H9 (cell line): ENCODE measurements around the gene SEC22C. TPM values are rescaled to one million over a fixed set of nuclear protein-coding genes. Genes with fewer than 3 reads are reported as not detected.
A peak's percentile ranks its signal among the peaks of the same experiment; 100 is the strongest.

Source experiments
- DNase-seq: peaks from one replicate; pipeline ENCODE4 v3.0.0-alpha.2; 2017
- H2AFZ ChIP-seq: one replicate; pipeline ENCODE4 v1.6.1; 2013; ENCODE audit warnings: mild to moderate bottlenecking, low read length, control low read depth, moderate library complexity
- H2AK5ac ChIP-seq: 2 replicates; pipeline ENCODE4 v1.6.1; 2013; ENCODE audit warnings: low read length, control low read depth, mixed read lengths; ENCODE audit not compliant: insufficient read length
- H2BK120ac ChIP-seq: one replicate; pipeline ENCODE4 v1.6.1; 2013; ENCODE audit warnings: low read depth, mild to moderate bottlenecking, low read length, control low read depth, inconsistent platforms; ENCODE audit not compliant: poor library complexity, severe bottlenecking
- H2BK12ac ChIP-seq: 2 replicates; pipeline ENCODE4 v1.6.1; 2013; ENCODE audit warnings: low read length, control low read depth, mixed read lengths, low read depth; ENCODE audit not compliant: insufficient read length
- H2BK15ac ChIP-seq: 2 replicates; pipeline ENCODE4 v1.6.1; 2013; ENCODE audit warnings: low read depth, low read length, control low read depth
- H2BK20ac ChIP-seq: one replicate; pipeline ENCODE4 v1.6.1; 2013; ENCODE audit warnings: low read depth, mild to moderate bottlenecking, low read length, control low read depth, inconsistent platforms; ENCODE audit not compliant: poor library complexity, severe bottlenecking
- H2BK5ac ChIP-seq: 2 replicates; pipeline ENCODE4 v1.6.1; 2013; ENCODE audit warnings: low read length, control low read depth, mixed read lengths; ENCODE audit not compliant: insufficient read length
- H3K14ac ChIP-seq: 2 replicates; pipeline ENCODE4 v1.6.1; 2013; ENCODE audit warnings: low read length, control low read depth; ENCODE audit not compliant: insufficient read depth
- H3K18ac ChIP-seq: 2 replicates; pipeline ENCODE4 v1.6.1; 2013; ENCODE audit warnings: low read depth, mild to moderate bottlenecking, mixed read lengths, low read length, control low read depth; ENCODE audit not compliant: insufficient read length
- H3K23ac ChIP-seq: 2 replicates; pipeline ENCODE4 v1.6.1; 2013; ENCODE audit warnings: low read length, control low read depth, mixed read lengths, low read depth; ENCODE audit not compliant: insufficient read length
- H3K23me2 ChIP-seq: 2 replicates; pipeline ENCODE4 v1.6.1; 2013; ENCODE audit warnings: low read depth, mild to moderate bottlenecking, mixed read lengths, low read length, control low read depth; ENCODE audit not compliant: insufficient read length, poor library complexity, severe bottlenecking
- H3K27ac ChIP-seq: 2 replicates; pipeline ENCODE4 v1.5.1; 2013; ENCODE audit warnings: low read length, control low read depth, mixed read lengths, low read depth; ENCODE audit not compliant: insufficient read length
- H3K27me3 ChIP-seq: 2 replicates; pipeline ENCODE4 v1.6.1; 2013; ENCODE audit warnings: low read length, control low read depth, inconsistent platforms; ENCODE audit not compliant: insufficient read depth
- H3K4ac ChIP-seq: 2 replicates; pipeline ENCODE4 v1.6.1; 2013; ENCODE audit warnings: low read depth, mild to moderate bottlenecking, control low read depth, inconsistent platforms, low read length, moderate library complexity
- H3K4me1 ChIP-seq: 2 replicates; pipeline ENCODE4 v1.6.1; 2013; ENCODE audit warnings: low read length, control low read depth, inconsistent platforms; ENCODE audit not compliant: insufficient read depth
- H3K4me2 ChIP-seq: 2 replicates; pipeline ENCODE4 v1.6.1; 2013; ENCODE audit warnings: low read length, control low read depth, mixed read lengths; ENCODE audit not compliant: insufficient read length, insufficient read depth
- H3K56ac ChIP-seq: 2 replicates; pipeline ENCODE4 v1.6.1; 2013; ENCODE audit warnings: low read depth, mild to moderate bottlenecking, mixed read lengths, low read length, control low read depth; ENCODE audit not compliant: insufficient read length
- H3K79me1 ChIP-seq: 2 replicates; pipeline ENCODE4 v1.6.1; 2013; ENCODE audit warnings: low read depth, mild to moderate bottlenecking, moderate library complexity, low read length, control low read depth, inconsistent platforms; ENCODE audit not compliant: insufficient read depth, poor library complexity, severe bottlenecking
- H3K79me2 ChIP-seq: 2 replicates; pipeline ENCODE4 v1.6.1; 2013; ENCODE audit warnings: low read length, control low read depth, inconsistent platforms; ENCODE audit not compliant: insufficient read depth
- H3K9ac ChIP-seq: 2 replicates; pipeline ENCODE4 v1.6.1; 2013; ENCODE audit warnings: low read length, control low read depth, mixed read lengths; ENCODE audit not compliant: insufficient read length; ENCODE audit errors: extremely low read depth
- H3K9me3 ChIP-seq: one replicate; pipeline ENCODE4 v1.6.1; 2013; ENCODE audit warnings: low read depth, low read length, inconsistent platforms; ENCODE audit not compliant: control insufficient read depth
- H3T11ph ChIP-seq: one replicate; pipeline ENCODE4 v1.6.1; 2013; ENCODE audit warnings: mild to moderate bottlenecking, low read length, control low read depth, inconsistent platforms
- H4K20me1 ChIP-seq: one replicate; pipeline ENCODE4 v1.6.1; 2013; ENCODE audit not compliant: control insufficient read depth, insufficient read length, insufficient read depth
- H4K5ac ChIP-seq: 2 replicates; pipeline ENCODE4 v1.6.1; 2013; ENCODE audit warnings: low read depth, mild to moderate bottlenecking, mixed read lengths, low read length, control low read depth; ENCODE audit not compliant: insufficient read length
- H4K8ac ChIP-seq: replicated peaks from 2 replicates; pipeline ENCODE4 v1.6.1; 2013; ENCODE audit warnings: low read length, control low read depth, mixed read lengths, low read depth; ENCODE audit not compliant: insufficient read length
- H4K91ac ChIP-seq: 2 replicates; pipeline ENCODE4 v1.6.1; 2013; ENCODE audit warnings: low read depth, mild to moderate bottlenecking, moderate library complexity, mixed read lengths, low read length, control low read depth; ENCODE audit not compliant: insufficient read length
- H3K27ac Mint-ChIP-seq, 3 experiments: 2 replicates in 2 of 3; 3 replicates in 1 of 3; pipeline ENCODE4 v1.8.0; 2020 to 2021; ENCODE audit warnings: mixed read lengths in 3 of 3, mild to moderate bottlenecking in 1 of 3, moderate library complexity in 1 of 3
- H3K27me3 Mint-ChIP-seq: 2 replicates; pipeline ENCODE4 v1.8.0; 2021; ENCODE audit warnings: low read depth, mild to moderate bottlenecking, moderate library complexity, mixed read lengths
- H3K36me3 Mint-ChIP-seq, 3 experiments: 2 replicates in 2 of 3; 3 replicates in 1 of 3; pipeline ENCODE4 v1.8.0; 2020 to 2021; ENCODE audit warnings: low read depth in 3 of 3, mixed read lengths in 3 of 3; ENCODE audit not compliant: insufficient read depth in 1 of 3
- H3K4me1 Mint-ChIP-seq, 2 experiments: 2 replicates each; pipeline ENCODE4 v1.8.0; 2020; ENCODE audit warnings: mixed read lengths in 2 of 2
- H3K4me3 Mint-ChIP-seq, 2 experiments: 2 replicates in 1 of 2; 3 replicates in 1 of 2; pipeline ENCODE4 v1.8.0; 2020 to 2021; ENCODE audit warnings: mild to moderate bottlenecking in 2 of 2, mixed read lengths in 2 of 2, moderate library complexity in 1 of 2
- H3K9me3 Mint-ChIP-seq, 2 experiments: 2 replicates in 1 of 2; 3 replicates in 1 of 2; pipeline ENCODE4 v1.8.0; 2020; ENCODE audit warnings: mild to moderate bottlenecking in 2 of 2, mixed read lengths in 2 of 2, moderate library complexity in 1 of 2
- CTCF ChIP-seq: fragments of 200-600 bp; sonication (generic); conservative IDR thresholded peaks from 3 replicates; pipeline ENCODE4 v1.8.0; 2021; ENCODE audit warnings: antibody characterized with exemption, mild to moderate bottlenecking
- WGBS: extraction: QIAGEN DNeasy Blood & Tissue Kit; methylation state at CpG from one replicate; pipeline ENCODE4 v1.1.7; 2013; ENCODE audit warnings: missing lambda C conversion rate, low lambda C conversion rate, mixed read lengths; ENCODE audit not compliant: insufficient read length; ENCODE audit errors: extremely low coverage; 5-methylcytosine and 5-hydroxymethylcytosine counted together
- total RNA-seq: library from RNA; stranded (reverse); gene quantifications from 2 replicates; pipeline ENCODE4 v1.2.1, GENCODE V29; 2021

SEC22C gene
- total RNA-seq, 1 experiment from 2014 or later: 28.2 TPM

DNA sequence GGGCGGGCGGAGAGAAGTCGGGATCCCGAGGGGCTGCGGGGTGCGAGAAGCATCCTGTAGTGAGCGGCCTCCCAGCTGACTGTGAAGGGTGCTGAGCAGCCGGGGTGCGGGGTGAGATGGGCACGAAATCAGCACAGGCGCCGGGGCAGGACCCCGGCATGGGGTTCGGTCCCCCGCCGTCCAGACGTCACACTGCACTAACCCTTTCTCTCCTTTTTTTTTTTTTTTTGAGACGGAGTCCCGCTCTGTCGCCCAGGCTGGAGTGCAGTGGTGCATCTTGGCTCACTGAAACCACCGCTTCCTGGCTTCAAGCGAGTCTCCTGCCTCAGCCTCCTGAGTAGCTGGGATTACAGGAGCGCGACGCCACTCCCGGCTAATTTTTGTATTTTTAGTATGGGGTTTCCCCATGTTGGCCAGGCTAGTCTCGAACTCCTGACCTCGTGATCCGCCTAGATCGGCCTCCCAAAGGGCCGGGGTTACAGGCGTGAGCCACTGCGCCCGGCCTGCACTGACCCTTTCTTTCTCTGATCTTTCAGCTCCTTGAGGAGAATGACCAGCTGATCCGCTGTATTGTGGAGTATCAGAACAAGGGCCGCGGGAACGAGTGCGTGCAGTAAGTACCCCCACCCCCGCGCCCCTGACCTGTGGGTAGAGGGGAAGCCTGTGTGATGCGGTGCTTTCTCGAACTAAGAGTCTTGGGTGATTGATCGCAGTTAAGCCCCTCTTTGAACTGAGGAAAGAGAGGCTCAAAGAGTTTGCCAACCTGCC lies 9.4 kb upstream of the SEC22C start:
- no peak for TF ChIP-seq CTCF
- Histone ChIP-seq H3K23me2 (peaks cover 6% of the 10 kb centered on the region), H4K91ac (peak overlapping the region; percentile 87), H2AK5ac (no peak overlapping the region), H3K56ac (no peak overlapping the region), H3K9ac (peak overlapping the region; percentile 85), H2BK15ac (no peak overlapping the region), H2BK20ac (no peak overlapping the region), H3T11ph (no peak overlapping the region), H3K18ac (peak overlapping the region; percentile 46), H3K4ac (no peak overlapping the region), H2BK120ac (no peak overlapping the region), H3K9me3 (no peaks in the 10 kb centered on the region), H3K4me1 (no peaks in the 10 kb centered on the region; the same call in 1 of the 2 replicates), H3K4me2 (peak overlapping the region; percentile 60), H4K5ac (no peak overlapping the region), H3K14ac (peak overlapping the region; percentile 73), H2BK5ac (no peak overlapping the region), H3K79me1 (no peaks in the 10 kb centered on the region), H3K27me3 (no peaks in the 10 kb centered on the region), H3K27ac (no peak overlapping the region), H4K8ac (no peak overlapping the region), H2AFZ (no peak overlapping the region), H4K20me1 (no peaks in the 10 kb centered on the region), H3K79me2 (no peaks in the 10 kb centered on the region; the same call in 1 of the 2 replicates), H3K23ac (no peak overlapping the region), H2BK12ac (no peak overlapping the region)
- H3K27me3 Mint-ChIP-seq: peaks cover 1% of the 10 kb centered on the region
- peak overlapping the region; percentile 92 to 93 for H3K4me3 Mint-ChIP-seq
- DNase-seq: no peak
- peaks cover 20 to 36% (median 28%) of the 10 kb centered on the region in 3 experiments for H3K36me3 Mint-ChIP-seq
- peak overlapping the region; percentile 91 to 98 (median 96) for H3K27ac Mint-ChIP-seq
- no peaks in the 10 kb centered on the region for H3K9me3 Mint-ChIP-seq
- H3K4me1 Mint-ChIP-seq: peaks cover 47 to 53% of the 10 kb centered on the region in 2 experiments
- no CpG with 5 or more reads among the region's 44 CpGs for WGBS
